Measurements from ENCODE around the gene RALB.

GRCh38 chr2:120312076-120312475 lies 59.4 kb downstream of the RALB start:
- no peak for TF ChIP-seq CTCF (IDR thresholded peaks at IDR 0.05)
- no peak for TF ChIP-seq POLR2A (IDR thresholded peaks at IDR 0.05; ENCODE audit: low read depth)
- TF ChIP-seq EP300 (IDR thresholded peaks at IDR 0.05) = no peak

Measured in esophagus muscularis mucosa (tissue), 4 donors.